ENCODE results near the gene NRDC.

The NRDC gene

DNA sequence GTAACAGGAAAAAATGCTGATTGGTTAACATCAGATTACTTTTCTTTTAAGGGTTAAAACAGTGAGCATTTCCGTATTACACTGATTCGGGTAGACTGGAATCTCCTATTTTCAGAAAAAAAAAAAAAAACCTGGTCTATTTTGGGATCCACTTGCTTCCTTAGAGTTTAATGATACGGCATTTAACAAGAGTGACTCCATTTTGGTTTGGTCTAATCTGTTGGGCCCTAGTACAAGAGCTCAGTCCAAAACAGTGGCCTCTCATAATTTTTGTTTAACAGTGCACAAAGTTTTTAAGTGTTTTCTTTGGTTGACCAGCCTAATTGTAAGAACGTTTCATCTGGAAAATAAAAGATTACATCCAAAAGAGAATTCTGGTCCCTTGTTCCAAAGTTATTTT is 120.2 kb downstream of the NRDC start:
- no peak for DNase-seq (ENCODE audit: low read depth in 2 of 2)

DNA sequence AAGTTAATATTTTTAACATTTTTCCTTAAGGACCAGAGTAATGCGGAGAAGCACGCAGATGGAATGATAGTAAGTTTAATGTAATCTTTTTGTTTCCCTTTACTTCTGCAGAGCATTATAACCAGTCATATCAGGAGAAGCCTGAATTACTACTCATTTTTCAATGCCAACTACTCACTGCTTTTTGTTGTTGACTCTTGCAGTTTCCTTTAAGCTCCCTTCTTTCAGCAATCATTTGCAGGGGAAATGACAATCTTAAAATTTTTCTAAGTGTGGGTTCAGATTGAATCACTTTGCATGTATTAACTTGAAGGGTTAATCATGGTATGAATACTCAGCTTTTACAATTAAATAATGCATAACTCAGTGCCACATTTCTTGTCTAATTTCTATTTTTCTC is 122.2 kb downstream of the NRDC start:
- DNase-seq (ENCODE audit: low read depth in 2 of 2): no peak

DNA sequence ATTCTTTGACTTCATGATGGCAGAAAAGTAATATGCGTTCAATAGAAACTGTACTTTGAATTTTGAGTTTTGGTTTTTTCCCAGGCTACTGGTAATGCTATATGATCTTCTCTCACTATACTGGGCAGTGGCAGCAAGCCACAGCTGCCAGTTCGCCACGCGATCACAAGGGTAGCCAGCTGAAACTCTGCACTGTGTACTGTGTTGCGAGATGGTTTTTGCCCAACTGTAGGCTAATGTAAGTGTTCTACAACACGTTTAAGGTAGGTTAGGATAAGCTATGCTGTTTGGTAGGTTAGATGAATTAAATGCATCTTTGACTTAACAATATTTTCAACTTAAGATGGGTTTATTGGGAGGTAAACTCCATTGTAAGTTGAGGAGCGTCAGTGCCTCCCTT is 123.1 kb downstream of the NRDC start:
- no peak for DNase-seq (ENCODE audit: low read depth in 2 of 2)

DNA sequence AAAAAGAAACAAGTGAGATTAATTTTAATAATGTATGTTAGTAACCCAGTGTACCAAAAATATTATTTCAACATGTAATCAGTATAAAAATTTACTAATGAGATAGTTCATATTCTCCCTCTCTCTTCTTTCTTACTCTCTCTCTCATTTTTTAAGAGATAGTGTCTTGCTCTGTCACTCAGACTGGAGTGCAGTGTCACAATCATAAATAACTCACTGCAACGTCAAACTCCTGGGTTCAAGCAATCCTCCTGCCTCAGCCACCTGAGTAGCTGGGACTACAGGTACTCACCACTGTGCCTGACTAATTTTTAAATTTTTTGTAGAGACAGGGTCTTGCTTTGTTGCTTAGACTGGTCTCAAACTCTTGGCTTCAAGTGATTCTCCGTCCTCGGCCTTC is 123.9 kb downstream of the NRDC start:
- no peak for DNase-seq (ENCODE audit: low read depth in 2 of 2)

DNA sequence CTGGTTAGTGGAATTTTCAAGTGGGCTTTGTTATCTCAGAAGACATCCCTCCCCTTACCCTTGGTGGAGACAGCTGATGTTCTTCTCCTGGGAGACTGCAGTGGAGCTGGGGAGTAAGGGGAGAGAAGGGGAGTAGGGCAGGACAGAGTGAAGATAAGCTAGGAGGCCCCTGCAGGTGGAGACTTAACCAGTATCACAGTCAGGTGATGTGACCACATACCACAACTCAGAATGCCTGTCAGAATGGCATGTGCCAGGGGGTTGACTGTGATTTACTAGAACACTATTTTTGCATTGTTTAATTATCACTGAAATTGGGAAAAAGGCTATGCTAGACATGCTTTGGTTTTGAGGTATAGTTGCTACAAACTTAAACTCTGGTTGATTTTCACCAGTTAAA is 124.6 kb downstream of the NRDC start:
- no peak for DNase-seq (ENCODE audit: low read depth in 2 of 2)

DNA sequence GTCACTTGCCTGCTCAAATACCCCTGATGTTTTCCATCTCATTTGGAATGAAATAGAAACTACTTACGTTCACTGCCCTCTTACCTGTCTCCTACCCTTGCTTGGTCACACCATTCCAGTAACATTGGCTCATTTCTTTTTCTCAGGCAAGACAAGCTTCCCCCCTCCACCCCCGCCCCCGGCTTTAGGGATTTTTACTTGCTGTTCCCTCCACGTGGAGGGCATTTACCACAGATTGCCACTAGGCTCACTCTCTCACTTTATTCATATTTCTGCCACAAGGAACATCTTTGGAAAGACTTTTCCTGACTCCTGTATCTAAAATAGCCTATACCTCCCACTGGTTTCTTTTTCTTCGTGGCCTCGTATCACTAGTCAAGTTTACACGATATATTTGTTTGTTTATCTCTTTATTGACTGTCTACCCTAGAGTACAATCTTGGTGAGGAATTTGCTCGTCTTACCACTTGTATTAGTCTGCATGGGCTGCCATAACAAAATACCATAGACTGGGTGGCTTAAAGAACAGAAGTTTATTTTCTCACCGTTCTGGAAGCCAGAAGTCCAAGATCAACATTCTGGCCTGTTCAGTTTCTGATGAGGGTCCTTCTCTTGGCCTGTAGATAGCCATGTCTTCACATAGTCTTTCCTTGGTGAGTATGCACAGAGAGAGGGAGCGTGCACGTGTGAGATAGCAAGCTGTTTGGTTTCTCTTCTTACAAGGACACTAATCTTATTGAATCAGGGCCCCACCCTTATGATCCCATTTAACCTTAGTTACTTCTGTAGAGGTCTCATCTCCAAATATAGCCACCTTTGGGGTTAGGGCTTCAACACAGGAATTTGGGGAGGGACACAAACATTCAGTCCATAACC is 126.2 kb downstream of the NRDC start:
- DNase-seq (ENCODE audit: low read depth in 2 of 2): no peak

DNA sequence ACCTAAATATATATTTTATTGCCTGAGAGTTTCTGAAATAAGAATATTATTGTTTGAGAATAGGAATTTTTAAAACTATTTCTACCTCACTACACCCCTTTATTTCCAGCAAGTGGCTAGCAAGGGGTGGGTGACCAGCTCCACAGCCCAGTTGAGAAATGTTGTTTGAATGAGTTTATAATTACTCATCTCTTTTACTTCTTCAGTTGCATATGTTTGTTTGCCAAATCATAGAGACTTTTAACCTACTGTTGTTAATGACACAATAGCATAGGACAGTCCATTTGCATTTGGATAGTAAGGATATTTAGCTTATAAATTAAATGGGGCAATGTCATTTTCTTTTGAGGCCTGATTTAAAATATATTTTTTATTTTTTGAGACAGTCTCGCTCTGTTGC is 127.8 kb downstream of the NRDC start:
- no peak for DNase-seq (ENCODE audit: low read depth in 2 of 2)

DNA sequence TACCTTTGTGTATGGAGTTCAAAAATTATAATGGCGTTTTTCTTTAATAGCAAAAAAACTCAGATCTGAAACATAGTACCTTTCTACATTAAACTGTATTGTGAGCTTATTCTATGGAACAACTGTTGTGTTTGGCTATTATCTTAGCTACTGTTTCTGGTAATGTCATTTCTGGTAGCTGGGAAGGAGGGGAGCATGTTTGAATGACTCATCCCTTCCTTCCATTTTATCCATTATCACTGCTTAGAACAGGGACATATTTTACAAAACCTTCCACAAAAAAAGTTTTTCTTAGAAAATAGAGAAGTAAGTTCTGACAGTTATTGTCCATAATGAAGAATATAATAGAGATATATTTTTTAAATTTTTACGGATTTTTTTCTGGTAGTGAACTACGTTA is 128.3 kb downstream of the NRDC start:
- no peak for DNase-seq (ENCODE audit: low read depth in 2 of 2)

DNA sequence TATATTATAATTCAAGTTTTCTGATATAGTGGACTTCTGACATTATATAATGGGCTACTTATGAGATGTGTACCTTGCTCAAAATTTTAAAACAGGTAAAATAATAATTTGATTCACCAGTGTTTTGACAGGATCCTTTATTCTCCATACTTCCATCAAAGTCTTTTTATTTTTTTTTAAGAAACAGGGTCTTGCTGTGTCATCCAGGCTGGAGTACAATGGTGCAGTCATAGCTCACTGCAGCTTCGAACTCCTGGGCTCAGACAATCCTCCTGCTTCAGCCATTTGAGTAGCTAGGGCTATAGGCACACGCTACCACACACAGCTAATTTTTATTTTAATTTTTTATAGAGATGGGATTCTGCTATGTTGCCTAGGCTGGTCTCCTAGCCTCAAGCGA is 129.4 kb downstream of the NRDC start:
- DNase-seq (ENCODE audit: low read depth in 2 of 2): no peak

DNA sequence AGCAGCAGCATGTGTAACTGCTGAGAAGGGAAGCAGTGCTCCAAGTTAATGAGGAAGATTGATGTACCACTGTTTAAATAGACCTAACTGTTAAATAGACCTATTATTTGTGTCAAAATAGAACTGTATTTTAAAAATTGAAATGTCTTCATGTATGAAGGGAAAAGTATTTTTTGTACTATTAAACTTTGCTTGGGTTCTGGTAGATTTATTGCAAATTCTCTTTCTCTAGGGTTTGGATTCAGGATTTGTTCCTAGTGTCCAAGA is 133.3 kb downstream of the NRDC start:
- DNase-seq (ENCODE audit: low read depth in 2 of 2): no peak

DNA sequence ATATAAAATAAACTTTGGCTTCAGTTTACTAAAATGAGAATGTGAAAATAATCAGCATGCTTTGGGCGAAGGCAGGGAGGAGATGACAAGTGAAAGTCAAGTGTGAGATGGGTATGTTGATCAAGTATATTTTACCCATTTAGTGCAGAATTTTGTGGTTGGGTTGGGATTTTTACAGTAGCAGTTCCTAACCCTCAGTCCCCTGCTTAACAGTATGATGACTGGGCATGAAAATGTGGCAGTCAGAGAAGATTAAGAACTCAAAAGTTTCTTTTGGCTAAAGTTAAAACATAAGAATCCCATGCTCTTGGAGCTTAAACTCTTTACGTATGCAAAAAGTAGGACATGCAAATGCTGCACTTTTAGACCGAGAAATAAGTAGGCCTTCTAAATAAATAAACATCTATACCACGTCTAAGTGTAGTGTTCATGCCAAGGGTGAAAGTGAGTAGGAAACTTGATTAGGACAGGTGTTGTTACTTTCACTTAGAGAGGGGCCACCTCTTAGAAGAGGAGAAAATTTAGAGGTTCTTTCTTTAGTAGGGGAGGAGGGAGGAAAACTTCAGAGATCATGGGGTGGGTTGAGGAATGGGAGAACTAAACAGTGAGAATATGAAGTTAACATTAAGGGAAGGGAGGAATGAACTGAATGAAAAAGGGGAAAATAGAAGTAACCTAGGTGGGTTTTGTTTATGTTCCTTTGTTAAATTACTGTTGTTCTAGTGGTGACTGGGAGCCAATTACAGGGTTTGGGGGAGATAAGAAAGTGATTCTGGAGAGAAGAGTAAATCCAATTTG is 133.8 kb downstream of the NRDC start:
- DNase-seq (ENCODE audit: low read depth in 2 of 2): no peak

DNA sequence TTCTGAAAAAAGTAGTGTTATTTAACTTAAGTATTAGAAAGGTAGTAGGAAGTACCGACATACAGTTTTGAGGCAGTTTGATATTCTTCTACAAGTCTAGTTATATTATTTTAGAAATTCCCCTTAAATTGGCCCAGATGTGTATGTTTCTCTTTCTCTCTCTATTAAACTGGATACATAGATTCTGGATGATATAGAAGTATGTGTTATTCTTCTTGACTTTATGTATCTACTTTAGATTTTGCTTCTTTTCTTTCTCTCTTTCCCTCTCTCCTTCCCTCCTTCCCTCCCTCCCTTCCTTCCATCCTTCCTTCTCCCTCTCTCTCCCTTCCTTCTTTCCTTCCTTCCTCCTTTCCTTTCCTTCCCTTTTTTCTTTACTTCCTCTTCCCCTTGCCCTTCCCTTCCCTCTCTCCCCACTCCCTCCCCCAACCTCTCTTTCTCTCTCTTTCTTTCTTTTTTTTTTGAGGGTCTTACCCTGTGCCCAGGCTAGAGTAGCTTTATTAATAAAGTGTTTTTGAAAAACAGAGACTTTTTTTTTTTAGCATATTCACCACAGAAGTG is 137.3 kb downstream of the NRDC start:
- no peak for DNase-seq (ENCODE audit: low read depth in 2 of 2)

DNA sequence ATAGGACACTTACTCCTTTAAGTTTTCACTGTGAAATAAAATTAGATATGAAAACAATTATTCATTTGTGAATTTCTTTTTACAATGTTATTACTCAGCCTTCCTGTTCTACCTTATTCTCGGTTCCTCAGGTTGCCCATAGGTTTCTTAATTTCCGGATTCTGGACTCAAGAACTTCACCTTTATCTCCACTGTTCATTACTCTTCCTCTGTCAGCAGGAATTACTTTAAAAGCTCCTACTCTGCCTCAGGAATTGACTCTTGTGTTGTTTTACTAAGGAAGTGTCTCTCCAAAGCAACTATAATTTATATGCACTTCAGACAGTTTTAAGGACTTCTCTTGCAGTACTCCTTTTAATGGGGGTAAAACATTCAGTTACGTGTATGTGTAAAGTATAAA is 137.9 kb downstream of the NRDC start:
- no peak for DNase-seq (ENCODE audit: low read depth in 2 of 2)
